ENCODE results near the gene CAMSAP2.

DNA sequence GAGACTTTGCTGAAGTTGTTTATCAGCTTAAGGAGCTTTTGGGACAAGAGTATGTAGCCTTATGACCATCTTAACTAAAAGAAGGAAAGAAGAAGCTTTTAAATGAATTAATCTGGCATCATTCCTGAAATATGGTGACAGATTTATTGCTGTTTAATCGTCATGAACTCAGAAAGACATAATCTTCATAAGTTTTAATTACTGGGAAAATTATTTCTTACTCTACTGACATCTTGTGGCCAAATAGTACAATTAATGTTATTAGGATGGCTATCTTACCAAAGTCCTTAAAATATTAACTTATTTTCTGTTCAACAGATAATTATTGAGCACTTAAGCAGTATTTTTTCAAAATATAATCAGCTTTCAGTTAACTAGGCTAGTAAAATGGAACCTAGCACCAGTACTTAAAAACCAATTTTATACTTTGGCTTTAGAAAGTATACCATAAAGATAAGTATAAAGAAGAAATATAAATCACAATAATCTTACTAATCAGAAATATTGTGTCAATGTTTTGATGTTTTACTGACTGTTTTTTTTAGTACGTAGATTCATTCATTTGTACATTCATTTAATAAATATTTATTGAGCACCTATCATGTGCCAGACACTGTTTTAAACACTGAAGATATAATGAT is 99.4 kb downstream of the CAMSAP2 start:
- TF ChIP-seq, protein P1, sequence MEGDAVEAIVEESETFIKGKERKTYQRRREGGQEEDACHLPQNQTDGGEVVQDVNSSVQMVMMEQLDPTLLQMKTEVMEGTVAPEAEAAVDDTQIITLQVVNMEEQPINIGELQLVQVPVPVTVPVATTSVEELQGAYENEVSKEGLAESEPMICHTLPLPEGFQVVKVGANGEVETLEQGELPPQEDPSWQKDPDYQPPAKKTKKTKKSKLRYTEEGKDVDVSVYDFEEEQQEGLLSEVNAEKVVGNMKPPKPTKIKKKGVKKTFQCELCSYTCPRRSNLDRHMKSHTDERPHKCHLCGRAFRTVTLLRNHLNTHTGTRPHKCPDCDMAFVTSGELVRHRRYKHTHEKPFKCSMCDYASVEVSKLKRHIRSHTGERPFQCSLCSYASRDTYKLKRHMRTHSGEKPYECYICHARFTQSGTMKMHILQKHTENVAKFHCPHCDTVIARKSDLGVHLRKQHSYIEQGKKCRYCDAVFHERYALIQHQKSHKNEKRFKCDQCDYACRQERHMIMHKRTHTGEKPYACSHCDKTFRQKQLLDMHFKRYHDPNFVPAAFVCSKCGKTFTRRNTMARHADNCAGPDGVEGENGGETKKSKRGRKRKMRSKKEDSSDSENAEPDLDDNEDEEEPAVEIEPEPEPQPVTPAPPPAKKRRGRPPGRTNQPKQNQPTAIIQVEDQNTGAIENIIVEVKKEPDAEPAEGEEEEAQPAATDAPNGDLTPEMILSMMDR (tag by site-specific recombination; IDR thresholded peaks at IDR 0.05), result no peak
- no peak for TF ChIP-seq YY1 (tag by site-specific recombination; IDR thresholded peaks at IDR 0.05)
